Activated effector memory CD4-positive, alpha-beta T cell treated with anti-CD3 and anti-CD28 coated beads, Interleukin-2, amount 50 U/mL, for 16 hours (primary cell): ENCODE measurements around the gene KIAA1755.

Source experiments
- DNase-seq: peaks from one replicate; pipeline ENCODE4 v3.0.0-alpha.2; 2020

KIAA1755 gene

GRCh38 chr20:38162878-38163875 is 97.4 kb downstream of the KIAA1755 start:
- no peak for DNase-seq

GRCh38 chr20:38162149-38162548 is 98.4 kb downstream of the KIAA1755 start:
- no peak for DNase-seq

GRCh38 chr20:38161412-38161774 is 99.1 kb downstream of the KIAA1755 start:
- no peak for DNase-seq
